Putamen (tissue), 1 donor: ENCODE data around the gene ODR4.
"Not testable (repeated sequence)": the region's sequence is repeated elsewhere in the genome, so short reads cannot be mapped to it uniquely, and the experiment has no call there.

Experiments
- DNase-seq: peaks from one replicate; pipeline ENCODE4 v3.0.0-alpha.2; 2016; ENCODE audit warnings: low spot score

ODR4 gene

GRCh38 chr1:186375152-186375928 lies at the start of gene ODR4, which contains the start of gene TPR:
ODR4 (plus strand) TSS chr1:186375838; CDS start chr1:186379786, 3,948 bp downstream.
TPR (minus strand) TSS chr1:186375253; CDS start chr1:186375028, 225 bp downstream.
- DNase-seq: peak; percentile 99

GRCh38 chr1:186326009-186326408 lies 49.6 kb upstream of the ODR4 start:
- DNase-seq: no peak

- DNase-seq: no peak
These were observed 48.3 kb upstream of the ODR4 start for GRCh38 chr1:186327331-186327730.

- no peak for DNase-seq
These were observed 44.9 kb upstream of the ODR4 start for GRCh38 chr1:186330758-186331157.

GRCh38 chr1:186337554-186337953 lies 38.1 kb upstream of the ODR4 start:
- no peak for DNase-seq

GRCh38 chr1:186340772-186341171 lies 34.9 kb upstream of the ODR4 start:
- DNase-seq: no peak

- DNase-seq: not testable (repeated sequence)
These were observed 27.6 kb upstream of the ODR4 start for GRCh38 chr1:186347837-186348691.

GRCh38 chr1:186374303-186375151 lies 1.1 kb upstream of the ODR4 start:
- peak; percentile 5 for DNase-seq

- DNase-seq: no peak
These were observed 286 bp downstream of the ODR4 start for GRCh38 chr1:186375929-186376319.

- DNase-seq: no peak
These were observed 11.2 kb downstream of the ODR4 start for GRCh38 chr1:186386725-186387383.

GRCh38 chr1:186390925-186391324 lies 15.3 kb downstream of the ODR4 start:
- DNase-seq: no peak

GRCh38 chr1:186391841-186392240 lies 16.2 kb downstream of the ODR4 start:
- no peak for DNase-seq

GRCh38 chr1:186392711-186393110 lies 17.1 kb downstream of the ODR4 start:
- DNase-seq: not testable (repeated sequence)

- DNase-seq: not testable (repeated sequence)
These were observed 25.8 kb downstream of the ODR4 start for GRCh38 chr1:186401446-186401845.

GRCh38 chr1:186403632-186404031 lies 28.0 kb downstream of the ODR4 start:
- no peak for DNase-seq

- DNase-seq: peak; percentile 17
These were observed 28.9 kb downstream of the ODR4 start for GRCh38 chr1:186404454-186405051.

- DNase-seq: no peak
These were observed 33.5 kb downstream of the ODR4 start for GRCh38 chr1:186409091-186409490.

- no peak for DNase-seq
These were observed 37.7 kb downstream of the ODR4 start for GRCh38 chr1:186413319-186413718.

GRCh38 chr1:186418503-186418902 lies 42.9 kb downstream of the ODR4 start:
- no peak for DNase-seq

- DNase-seq: no peak
These were observed 44.7 kb downstream of the ODR4 start for GRCh38 chr1:186420311-186420710.

GRCh38 chr1:186420923-186421322 lies 45.3 kb downstream of the ODR4 start:
- DNase-seq: no peak
